ENCODE data around the gene ZNF805.
"Not testable (repeated sequence)": the region's sequence is repeated elsewhere in the genome, so short reads cannot be mapped to it uniquely, and the experiment has no call there.

The ZNF805 gene

GRCh38 chr19:57240311-57241090 is at the start of gene ZNF805:
TSS of gene ZNF805 (plus strand) at chr19:57240632. CDS start at chr19:57240892, 260 bp downstream.
- DNase-seq, result peak; percentile 92

- DNase-seq, result peak; percentile 86
These were observed 49.0 kb upstream of the ZNF805 start, which contains the start of gene ZNF264 for GRCh38 chr19:57191141-57192076. TSS of gene ZNF264 (plus strand) at chr19:57191500. CDS start at chr19:57191914, 414 bp downstream.

- DNase-seq, result no peak
These were observed 48.4 kb upstream of the ZNF805 start for GRCh38 chr19:57192077-57192420.

GRCh38 chr19:57192993-57193392 is 47.4 kb upstream of the ZNF805 start:
- no peak for DNase-seq

GRCh38 chr19:57197874-57198273 is 42.6 kb upstream of the ZNF805 start:
- not testable (repeated sequence) for DNase-seq

GRCh38 chr19:57202160-57202559 is 38.3 kb upstream of the ZNF805 start:
- DNase-seq, result no peak

DNA sequence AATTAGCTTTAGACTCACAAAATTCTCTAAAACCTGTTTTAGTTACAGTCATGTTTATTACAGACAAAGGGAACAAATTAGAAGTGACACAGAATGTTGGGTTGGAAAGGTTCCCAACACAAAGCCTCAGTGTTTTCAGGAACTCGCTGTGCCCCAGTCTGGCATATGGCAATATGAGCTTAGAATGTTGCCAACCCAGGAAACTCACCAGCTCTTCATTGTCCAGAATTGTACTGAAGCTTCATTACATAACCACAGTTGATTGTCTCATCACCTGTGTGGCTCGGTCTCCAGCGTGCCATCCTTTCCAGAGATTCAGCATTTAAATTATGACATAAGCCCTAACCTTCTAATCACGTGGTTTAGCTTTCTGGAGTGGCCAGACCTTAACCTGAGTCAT is 30.1 kb upstream of the ZNF805 start:
- no peak for DNase-seq

DNA sequence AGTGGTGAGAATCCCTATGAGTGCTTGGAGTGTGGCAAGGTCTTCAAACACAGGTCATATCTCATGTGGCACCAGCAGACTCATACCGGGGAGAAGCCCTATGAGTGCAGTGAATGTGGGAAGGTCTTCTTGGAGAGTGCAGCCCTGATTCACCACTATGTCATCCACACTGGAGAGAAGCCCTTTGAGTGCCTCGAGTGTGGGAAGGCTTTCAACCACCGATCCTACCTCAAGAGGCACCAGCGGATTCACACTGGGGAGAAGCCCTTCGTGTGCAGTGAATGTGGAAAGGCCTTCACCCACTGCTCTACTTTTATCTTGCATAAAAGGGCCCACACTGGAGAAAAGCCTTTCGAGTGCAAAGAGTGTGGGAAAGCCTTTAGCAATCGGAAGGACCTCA is 28.3 kb upstream of the ZNF805 start:
- DNase-seq, result no peak

GRCh38 chr19:57227502-57227901 is 12.9 kb upstream of the ZNF805 start:
- no peak for DNase-seq

GRCh38 chr19:57231686-57232085 is 8.7 kb upstream of the ZNF805 start:
- no peak for DNase-seq

DNA sequence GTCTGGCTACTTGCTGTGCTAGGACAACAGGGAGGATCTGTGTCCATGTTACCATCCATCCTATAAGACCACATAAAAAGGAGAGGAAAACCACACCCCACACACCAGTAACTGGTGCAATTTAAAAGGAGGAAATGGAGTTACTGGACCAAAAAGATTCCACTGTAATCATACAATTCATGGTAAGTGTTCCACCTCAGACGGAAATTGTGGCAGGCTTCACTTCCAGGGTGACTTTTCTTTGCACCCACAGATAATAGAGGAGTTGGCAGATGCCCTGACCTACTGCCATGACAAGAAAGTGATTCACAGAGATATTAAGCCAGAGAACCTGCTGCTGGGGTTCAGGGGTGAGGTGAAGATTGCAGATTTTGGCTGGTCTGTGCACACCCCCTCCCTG is 7.2 kb upstream of the ZNF805 start:
- DNase-seq, result no peak

- DNase-seq, result no peak
These were observed 486 bp upstream of the ZNF805 start for GRCh38 chr19:57239982-57240310.

- DNase-seq, result peak; percentile 7
These were observed 744 bp downstream of the ZNF805 start for GRCh38 chr19:57241176-57241575.

- no peak for DNase-seq
These were observed 2.4 kb downstream of the ZNF805 start for GRCh38 chr19:57242821-57243220.

GRCh38 chr19:57244513-57244912 is 4.1 kb downstream of the ZNF805 start:
- DNase-seq, result no peak

DNA sequence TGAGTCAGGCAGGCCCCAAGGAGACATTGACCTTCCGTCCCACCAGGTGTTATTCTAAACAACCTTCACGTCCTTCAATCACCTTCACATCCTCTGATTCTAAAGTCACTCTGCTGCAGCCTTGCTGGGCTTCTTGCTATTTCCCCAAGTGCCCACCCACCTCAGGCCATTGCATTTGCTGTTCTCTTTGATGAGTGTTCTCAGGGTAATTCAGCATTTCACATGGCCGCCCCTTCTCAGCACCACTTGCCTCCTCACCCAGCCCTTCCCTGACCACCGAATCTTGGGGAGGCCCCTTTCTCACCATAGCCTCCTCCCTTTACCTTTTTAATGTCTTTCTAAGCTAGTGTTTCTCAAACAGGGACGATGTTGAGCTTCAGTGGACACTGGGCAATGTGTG is 4.6 kb downstream of the ZNF805 start:
- DNase-seq, result no peak

- no peak for DNase-seq
These were observed 5.5 kb downstream of the ZNF805 start for GRCh38 chr19:57245959-57246358.

- no peak for DNase-seq
These were observed 8.2 kb downstream of the ZNF805 start for GRCh38 chr19:57248646-57249045.

DNA sequence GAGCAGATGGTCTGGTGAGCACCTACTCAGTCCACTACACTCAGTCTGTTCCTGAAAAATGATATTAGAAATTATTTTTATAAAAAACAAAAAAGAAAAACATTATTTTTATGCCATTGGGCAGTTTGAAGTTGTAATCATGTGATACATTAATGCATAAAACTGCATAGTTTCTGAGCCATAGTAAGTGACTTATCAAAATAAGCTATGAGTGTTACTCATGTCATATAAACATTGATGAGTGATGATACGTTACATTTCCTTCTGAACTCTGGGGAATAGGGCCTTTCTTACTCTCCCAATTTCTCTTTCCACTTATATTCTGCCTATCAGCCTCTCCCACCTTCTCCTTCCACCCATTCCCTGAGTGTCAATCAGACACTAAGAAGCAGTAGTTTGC is 8.9 kb downstream of the ZNF805 start:
- no peak for DNase-seq

- not testable (repeated sequence) for DNase-seq
These were observed 13.3 kb downstream of the ZNF805 start for GRCh38 chr19:57253767-57254166.

- DNase-seq, result no peak
These were observed 21.6 kb downstream of the ZNF805 start for GRCh38 chr19:57262044-57262443.

- no peak for DNase-seq
These were observed 22.9 kb downstream of the ZNF805 start for GRCh38 chr19:57263244-57263741.

- no peak for DNase-seq
These were observed 26.9 kb downstream of the ZNF805 start for GRCh38 chr19:57267291-57267690.

All from NCI-H1105 treated with DMSO at 0.1 percent for 48 hours (cell line).